Tibial nerve (tissue), 4 donors: Measurements from ENCODE around the gene FRMPD1. TPM values are rescaled to one million over a fixed set of nuclear protein-coding genes. Genes with fewer than 3 reads are reported as not detected.

Experiments used
- DNase-seq, 2 donors: peaks; one replicate each; pipeline ENCODE4 v3.0.0-alpha.2; 2019; ENCODE audit warnings: low spot score in 2 of 2
- H3K27ac ChIP-seq, 4 donors: fragments of 200-600 bp; sonication (generic) in 3 of 4; one replicate each; pipeline ENCODE4 v1.5.1; 2017 to 2019; ENCODE audit warnings: mild to moderate bottlenecking in 1 of 4
- H3K27me3 ChIP-seq, 2 donors: fragments of 200-600 bp; sonication (generic) in 1 of 2; one replicate each; pipeline versions ENCODE4 v1.5.1 to v1.6.0; 2017 to 2019
- H3K36me3 ChIP-seq, 3 donors: fragments of 200-600 bp; sonication (generic); one replicate each; pipeline ENCODE4 v1.5.1; 2018 to 2019
- H3K4me1 ChIP-seq, 4 donors: fragments of 200-600 bp; sonication (generic) in 3 of 4; one replicate each; pipeline ENCODE4 v1.5.1; 2017 to 2019
- H3K4me3 ChIP-seq, 4 donors: fragments of 200-600 bp; sonication (generic) in 3 of 4; one replicate each; pipeline ENCODE4 v1.5.1; 2017 to 2019; ENCODE audit warnings: mild to moderate bottlenecking in 1 of 4, moderate library complexity in 1 of 4
- H3K9me3 ChIP-seq, 4 donors: fragments of 200-600 bp; sonication (generic) in 3 of 4; one replicate each; pipeline ENCODE4 v1.5.1; 2017 to 2019
- EP300 ChIP-seq, 2 donors: sonication (generic); formaldehyde crosslinking; IDR thresholded peaks; one replicate each; pipeline ENCODE4 v1.6.1; 2017; ENCODE audit warnings: antibody characterized with exemption in 2 of 2, mild to moderate bottlenecking in 1 of 2
- POLR2A ChIP-seq, 2 donors: fragments of 450-650 bp; IDR thresholded peaks; one replicate each; pipeline ENCODE4 v1.6.1; 2017; ENCODE audit warnings: antibody characterized with exemption in 2 of 2, mild to moderate bottlenecking in 2 of 2, moderate library complexity in 2 of 2
- WGBS, 2 donors: methylation state at CpG; one replicate each; pipeline ENCODE4 v1.1.5; 2018; 5-methylcytosine and 5-hydroxymethylcytosine counted together
- total RNA-seq, 4 donors: library from RNA; depleted of rRNA; stranded (reverse); fragments of >200 nt; gene quantifications; one replicate each; pipeline ENCODE4 v1.1.0, GENCODE V29; 2016
- TF ChIP-seq, protein P1 (sequence below), 5 experiments: fragments of 200-600 bp in 3 of 5; fragments of 450-650 bp in 2 of 5; sonication (generic) in 3 of 5; IDR thresholded peaks; one replicate each; pipeline ENCODE4 v1.5.1; 2016 to 2019; ENCODE audit warnings: antibody characterized with exemption in 5 of 5, mild to moderate bottlenecking in 3 of 5, moderate library complexity in 2 of 5

FRMPD1 gene
- total RNA-seq, 4 donors from 2014 or later, result 0.30 to 1.6 (median 0.42) TPM; not detected in 1

DNA sequence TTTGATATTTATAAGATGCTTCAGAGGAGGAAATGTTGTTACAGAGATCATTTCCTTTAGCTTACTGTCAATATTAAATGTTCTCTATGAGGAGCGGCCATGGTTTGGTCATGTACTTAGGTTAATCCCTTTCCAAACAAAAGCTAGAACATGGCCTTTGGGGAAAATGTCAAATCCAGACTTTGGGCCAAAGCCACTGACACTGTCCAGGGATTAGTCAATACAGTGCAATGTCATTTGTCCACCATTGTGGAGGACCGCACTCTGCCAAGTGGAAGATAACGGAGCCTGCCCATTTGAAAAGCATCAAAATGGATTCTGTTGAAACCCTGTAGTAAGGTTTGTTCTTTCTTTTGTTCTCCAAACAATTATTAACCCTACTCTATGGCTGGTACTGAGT, 50.1 kb downstream of the FRMPD1 start:
- no peaks in the 10 kb centered on the region for H3K36me3 ChIP-seq
- no peak for DNase-seq
- H3K27me3 ChIP-seq, result no peaks in the 10 kb centered on the region
- no peak overlapping the region for H3K27ac ChIP-seq
- H3K4me3 ChIP-seq, result no peak overlapping the region
- no peaks in the 10 kb centered on the region for H3K4me1 ChIP-seq
- TF ChIP-seq, protein P1, sequence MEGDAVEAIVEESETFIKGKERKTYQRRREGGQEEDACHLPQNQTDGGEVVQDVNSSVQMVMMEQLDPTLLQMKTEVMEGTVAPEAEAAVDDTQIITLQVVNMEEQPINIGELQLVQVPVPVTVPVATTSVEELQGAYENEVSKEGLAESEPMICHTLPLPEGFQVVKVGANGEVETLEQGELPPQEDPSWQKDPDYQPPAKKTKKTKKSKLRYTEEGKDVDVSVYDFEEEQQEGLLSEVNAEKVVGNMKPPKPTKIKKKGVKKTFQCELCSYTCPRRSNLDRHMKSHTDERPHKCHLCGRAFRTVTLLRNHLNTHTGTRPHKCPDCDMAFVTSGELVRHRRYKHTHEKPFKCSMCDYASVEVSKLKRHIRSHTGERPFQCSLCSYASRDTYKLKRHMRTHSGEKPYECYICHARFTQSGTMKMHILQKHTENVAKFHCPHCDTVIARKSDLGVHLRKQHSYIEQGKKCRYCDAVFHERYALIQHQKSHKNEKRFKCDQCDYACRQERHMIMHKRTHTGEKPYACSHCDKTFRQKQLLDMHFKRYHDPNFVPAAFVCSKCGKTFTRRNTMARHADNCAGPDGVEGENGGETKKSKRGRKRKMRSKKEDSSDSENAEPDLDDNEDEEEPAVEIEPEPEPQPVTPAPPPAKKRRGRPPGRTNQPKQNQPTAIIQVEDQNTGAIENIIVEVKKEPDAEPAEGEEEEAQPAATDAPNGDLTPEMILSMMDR (IDR thresholded peaks at IDR 0.05), result no peak
- TF ChIP-seq EP300 (IDR thresholded peaks at IDR 0.05) (no peak), POLR2A (IDR thresholded peaks at IDR 0.05) (no peak)
- 86 to 92% methylated on average over 3 of the region's 3 CpGs for WGBS, 2 donors
- no peaks in the 10 kb centered on the region for H3K9me3 ChIP-seq

DNA sequence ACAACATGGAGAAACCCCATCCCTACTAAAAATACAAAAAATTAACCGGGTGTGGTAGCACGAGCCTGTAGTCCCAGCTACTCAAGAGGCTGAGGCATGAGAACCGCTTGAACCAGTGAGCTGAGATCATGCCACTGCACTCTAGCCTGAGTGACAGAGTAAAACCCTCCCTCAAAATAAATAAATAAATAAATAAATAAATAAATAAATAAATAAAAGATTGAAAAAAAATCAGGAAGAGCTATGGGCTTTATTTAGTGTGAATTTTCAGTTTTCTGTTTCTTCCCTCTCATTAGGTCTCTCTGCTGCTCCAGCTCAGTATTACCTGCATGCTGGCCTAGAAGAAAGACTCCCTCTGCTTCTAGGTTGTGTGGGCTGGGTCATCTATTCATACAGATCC, 55.0 kb downstream of the FRMPD1 start:
- TF ChIP-seq POLR2A (IDR thresholded peaks at IDR 0.05) (no peak), EP300 (IDR thresholded peaks at IDR 0.05) (no peak)
- TF ChIP-seq, protein P1 (IDR thresholded peaks at IDR 0.05), result no peak
- Histone ChIP-seq H3K4me3 (no peak overlapping the region), H3K36me3 (no peaks in the 10 kb centered on the region), H3K27ac (no peak overlapping the region), H3K27me3 (peaks cover 0 to 5% of the 10 kb centered on the region in 2 donors), H3K9me3 (no peaks in the 10 kb centered on the region), H3K4me1 (no peaks in the 10 kb centered on the region)
- no peak for DNase-seq
- WGBS, 2 donors, result 84 to 88% methylated on average over 3 of the region's 3 CpGs

DNA sequence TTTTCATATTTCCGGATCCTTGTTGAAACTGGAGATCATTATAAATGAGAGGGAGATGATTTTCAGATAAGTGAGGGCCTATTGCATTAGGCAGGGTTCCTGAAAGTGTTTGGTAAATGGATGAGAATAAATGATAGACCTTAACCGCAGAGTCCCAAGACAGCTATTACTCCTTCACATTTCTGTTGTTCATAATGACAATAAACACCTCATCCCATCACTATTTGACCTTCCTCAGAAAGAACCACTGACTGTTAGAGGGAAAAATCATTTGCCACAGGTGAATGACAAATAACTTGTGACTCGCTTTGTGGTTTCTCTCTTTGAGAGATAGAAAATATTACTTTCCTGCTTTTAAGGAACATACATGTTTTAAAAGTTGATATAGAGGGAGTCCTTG, 55.5 kb downstream of the FRMPD1 start:
- Histone ChIP-seq H3K36me3 (no peaks in the 10 kb centered on the region), H3K4me1 (no peaks in the 10 kb centered on the region), H3K27ac (no peak overlapping the region), H3K27me3 (peaks cover 0 to 5% of the 10 kb centered on the region in 2 donors), H3K4me3 (no peak overlapping the region), H3K9me3 (no peaks in the 10 kb centered on the region)
- WGBS, 2 donors, result 90 to 93% methylated on average over 3 of the region's 3 CpGs
- no peak for DNase-seq
- TF ChIP-seq EP300 (IDR thresholded peaks at IDR 0.05), result no peak
- TF ChIP-seq POLR2A (IDR thresholded peaks at IDR 0.05), result no peak
- TF ChIP-seq, protein P1 (IDR thresholded peaks at IDR 0.05), result no peak

DNA sequence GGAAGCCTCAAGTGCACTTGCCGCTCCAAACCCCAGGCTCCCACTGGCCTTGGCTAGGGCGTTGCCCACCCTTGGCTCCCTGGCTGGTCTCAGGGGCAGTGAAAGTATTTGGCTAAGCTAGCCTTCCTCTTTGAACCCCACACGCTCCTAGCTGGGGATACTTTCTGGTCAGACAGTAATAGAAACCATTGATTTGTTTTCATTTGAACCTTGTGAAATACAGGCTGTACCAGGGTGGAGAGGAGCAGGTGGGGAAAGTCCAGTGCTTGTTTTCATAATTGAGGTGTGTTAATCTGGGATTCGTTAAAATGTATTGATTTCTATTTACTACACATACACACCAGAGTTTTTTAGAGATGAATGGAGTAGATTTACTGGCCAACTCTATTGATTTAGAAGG, 57.0 kb downstream of the FRMPD1 start:
- Histone ChIP-seq H3K27me3 (peaks cover 0 to 5% of the 10 kb centered on the region in 2 donors), H3K36me3 (no peaks in the 10 kb centered on the region), H3K4me1 (no peaks in the 10 kb centered on the region), H3K27ac (no peak overlapping the region), H3K9me3 (no peaks in the 10 kb centered on the region), H3K4me3 (no peak overlapping the region)
- WGBS, 2 donors, result 83 to 89% methylated on average over 4 of the region's 4 CpGs
- TF ChIP-seq EP300 (IDR thresholded peaks at IDR 0.05), result no peak
- no peak for DNase-seq

DNA sequence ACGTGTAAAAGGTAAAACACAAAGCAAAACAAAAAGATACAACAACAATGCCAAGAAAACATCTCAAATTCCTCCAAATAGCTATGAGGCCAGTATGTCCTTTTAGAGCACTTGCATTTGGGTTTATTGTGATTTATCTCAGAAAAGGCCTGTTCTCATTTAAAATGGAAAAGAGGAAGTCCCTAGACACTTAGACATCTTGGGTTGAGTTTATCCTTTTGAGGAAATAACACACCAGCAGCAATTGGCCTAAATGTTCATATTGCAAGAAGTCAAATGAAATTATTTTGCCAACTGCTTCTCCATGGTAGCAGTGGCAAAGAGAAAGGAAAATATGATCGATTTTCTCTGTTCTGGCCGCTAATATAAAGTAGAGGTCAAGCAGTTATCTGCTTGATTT, 59.3 kb downstream of the FRMPD1 start:
- no peak for TF ChIP-seq EP300 (IDR thresholded peaks at IDR 0.05)
- TF ChIP-seq, protein P1 (IDR thresholded peaks at IDR 0.05), result no peak
- TF ChIP-seq POLR2A (IDR thresholded peaks at IDR 0.05), result no peak
- WGBS, 2 donors, result 75 to 89% methylated on average over 3 of the region's 3 CpGs
- no peak for DNase-seq

DNA sequence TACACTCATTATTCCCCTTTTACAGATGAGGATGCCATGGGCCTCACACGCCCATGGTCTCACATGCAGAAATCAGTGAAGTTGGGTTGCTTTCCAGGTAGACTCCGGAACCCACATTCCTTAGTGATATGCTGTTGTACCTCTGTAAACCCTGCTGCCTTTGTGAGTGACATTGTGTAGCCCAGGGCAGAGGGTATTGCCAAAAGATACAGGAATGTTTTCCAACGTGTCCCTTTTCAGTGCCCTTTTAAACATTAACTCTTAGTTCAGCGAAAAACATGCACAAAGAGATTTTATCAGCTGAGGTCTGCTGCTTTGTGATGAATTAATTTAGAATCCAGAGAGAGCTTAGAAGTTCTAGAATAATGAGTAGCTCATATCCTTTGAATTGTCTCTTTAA, 64.5 kb downstream of the FRMPD1 start:
- Histone ChIP-seq H3K27ac (no peak overlapping the region), H3K36me3 (no peaks in the 10 kb centered on the region), H3K4me1 (no peaks in the 10 kb centered on the region), H3K9me3 (no peaks in the 10 kb centered on the region), H3K4me3 (no peak overlapping the region), H3K27me3 (no peaks in the 10 kb centered on the region)
- no peak for DNase-seq
- WGBS, 2 donors, result 67 to 71% methylated on average over 4 of the region's 4 CpGs
- TF ChIP-seq, protein P1 (IDR thresholded peaks at IDR 0.05), result no peak
- no peak for TF ChIP-seq EP300 (IDR thresholded peaks at IDR 0.05)
- TF ChIP-seq POLR2A (IDR thresholded peaks at IDR 0.05), result no peak

More for the DNA sequence above, 59.3 kb downstream of the FRMPD1 start:
- H3K36me3 ChIP-seq, result no peaks in the 10 kb centered on the region
- peaks cover 0 to 5% of the 10 kb centered on the region in 2 donors for H3K27me3 ChIP-seq
- no peaks in the 10 kb centered on the region for H3K9me3 ChIP-seq
- no peaks in the 10 kb centered on the region for H3K4me1 ChIP-seq
- no peak overlapping the region for H3K4me3 ChIP-seq
- no peak overlapping the region for H3K27ac ChIP-seq
